Purkinje cell (primary cell): Measurements from ENCODE around the gene UGT2B17. TPM values are rescaled to one million over a fixed set of nuclear protein-coding genes. Genes with fewer than 3 reads are reported as not detected.

ENCODE experiments used
- polyA plus RNA-seq: library from polyadenylated mRNA; unstranded; fragments of >200 nt; fragmentation: Nextera tagmentation; gene quantifications from 2 replicates; pipeline ENCODE4 v1.2.1, GENCODE V29; 2014

UGT2B17 gene
- polyA plus RNA-seq = not detected in 2 replicates

GRCh38 chr4:68576272-68577125 is at the start of gene UGT2B17:
Gene UGT2B17 (minus strand): TSS chr4:68576322. CDS start chr4:68568484, 7,838 bp downstream.

Other genes starting within 250 kb of the UGT2B17 start
- gene YTHDC1, start 226.2 kb downstream of the UGT2B17 start, polyA plus RNA-seq = 23.7 and 26.3 TPM in 2 replicates
- not detected in 2 replicates for gene TMPRSS11E, start 128.9 kb downstream of the UGT2B17 start, polyA plus RNA-seq
- gene UGT2B15, start 94.3 kb upstream of the UGT2B17 start, polyA plus RNA-seq = not detected in 2 replicates
- not detected in 2 replicates for gene UGT2B10, start 239.7 kb upstream of the UGT2B17 start, polyA plus RNA-seq